Measurements from ENCODE around the gene SRSF4. TPM values are rescaled to one million over a fixed set of nuclear protein-coding genes. Genes with fewer than 3 reads are reported as not detected.

Gene SRSF4
- polyA plus RNA-seq, 1 of the 3 experiments (the other 2 are of a cell fraction): 62.6 TPM

DNA sequence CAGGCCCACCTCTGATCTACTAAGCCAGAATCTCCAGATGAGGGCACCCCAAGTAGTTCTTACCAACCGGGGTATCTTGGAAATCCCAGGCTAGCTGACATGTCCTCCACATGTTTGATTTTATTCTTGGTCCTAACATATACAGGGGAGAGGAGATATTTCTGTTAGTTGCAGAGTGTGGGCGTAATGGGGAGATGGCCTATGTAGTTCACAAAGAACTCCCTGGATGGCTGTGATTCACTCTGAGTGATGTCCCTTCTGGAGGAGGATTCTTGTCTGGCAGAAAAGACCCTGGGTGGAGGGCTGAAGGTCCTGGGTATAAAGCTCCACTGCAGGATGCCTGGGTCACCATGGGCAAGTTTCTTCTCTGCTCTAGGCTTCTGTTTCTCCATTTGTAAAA is 35.9 kb upstream of the SRSF4 start:
- Histone ChIP-seq H3K9me2 (no peaks in the 10 kb centered on the region), H3K4me2 (no peak overlapping the region), H3K4me3 (ENCODE audit: low read depth in 2 of 2, low read length in 1 of 2) (no peak overlapping the region), H4K20me1 (ENCODE audit: insufficient read depth) (no peaks in the 10 kb centered on the region), H3F3A (replicated peaks; ENCODE audit: insufficient read depth) (no peaks in the 10 kb centered on the region), H3K27ac (ENCODE audit: low read depth in 2 of 2, low read length in 1 of 2) (no peak overlapping the region), H3K9ac (no peak overlapping the region), H3K9me3 (no peaks in the 10 kb centered on the region), H2AFZ (ENCODE audit: low read depth) (no peak overlapping the region), H3K36me3 (replicated peaks in 1 of 2; ENCODE audit: control insufficient read depth in 1 of 2, insufficient read depth in 2 of 2, low read length in 1 of 2) (peaks cover 18 to 20% of the 10 kb centered on the region in 2 experiments), H3K27me3 (ENCODE audit: insufficient read depth) (no peaks in the 10 kb centered on the region), H3K4me1 (ENCODE audit: control insufficient read depth in 1 of 2, insufficient read depth in 2 of 2, low read depth in 1 of 2, low read length in 1 of 2) (no peaks in the 10 kb centered on the region), H3K79me2 (ENCODE audit: insufficient read depth) (no peaks in the 10 kb centered on the region)
- ChIA-PET CTCF (interaction anchor here (1.5 kb wide), 1 partner anchor 15 kb away, joined by 7 read pairs; no protein-coding TSS in a partner anchor), POLR2A (no interaction called here)
- no peak for DNase-seq
- TF ChIP-seq RCOR1 (IDR thresholded peaks at IDR 0.05; ENCODE audit: low read length): no peak
- TF ChIP-seq GABPA (IDR thresholded peaks at IDR 0.05; ENCODE audit: low read depth): no peak
- TF ChIP-seq NFIC (IDR thresholded peaks at IDR 0.05; ENCODE audit: borderline replicate concordance): no peak
- no peak for TF ChIP-seq YY1 (IDR thresholded peaks at IDR 0.05; ENCODE audit: low read depth)
- TF ChIP-seq, protein P1, sequence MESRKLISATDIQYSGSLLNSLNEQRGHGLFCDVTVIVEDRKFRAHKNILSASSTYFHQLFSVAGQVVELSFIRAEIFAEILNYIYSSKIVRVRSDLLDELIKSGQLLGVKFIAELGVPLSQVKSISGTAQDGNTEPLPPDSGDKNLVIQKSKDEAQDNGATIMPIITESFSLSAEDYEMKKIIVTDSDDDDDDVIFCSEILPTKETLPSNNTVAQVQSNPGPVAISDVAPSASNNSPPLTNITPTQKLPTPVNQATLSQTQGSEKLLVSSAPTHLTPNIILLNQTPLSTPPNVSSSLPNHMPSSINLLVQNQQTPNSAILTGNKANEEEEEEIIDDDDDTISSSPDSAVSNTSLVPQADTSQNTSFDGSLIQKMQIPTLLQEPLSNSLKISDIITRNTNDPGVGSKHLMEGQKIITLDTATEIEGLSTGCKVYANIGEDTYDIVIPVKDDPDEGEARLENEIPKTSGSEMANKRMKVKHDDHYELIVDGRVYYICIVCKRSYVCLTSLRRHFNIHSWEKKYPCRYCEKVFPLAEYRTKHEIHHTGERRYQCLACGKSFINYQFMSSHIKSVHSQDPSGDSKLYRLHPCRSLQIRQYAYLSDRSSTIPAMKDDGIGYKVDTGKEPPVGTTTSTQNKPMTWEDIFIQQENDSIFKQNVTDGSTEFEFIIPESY (IDR thresholded peaks at IDR 0.05; ENCODE audit: borderline replicate concordance, low read depth): no peak
- TF ChIP-seq, protein P2, sequence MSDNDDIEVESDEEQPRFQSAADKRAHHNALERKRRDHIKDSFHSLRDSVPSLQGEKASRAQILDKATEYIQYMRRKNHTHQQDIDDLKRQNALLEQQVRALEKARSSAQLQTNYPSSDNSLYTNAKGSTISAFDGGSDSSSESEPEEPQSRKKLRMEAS (IDR thresholded peaks at IDR 0.05; ENCODE audit: low read depth): no peak
- no peak for TF ChIP-seq TCF12 (IDR thresholded peaks at IDR 0.05)
- TF ChIP-seq RFX5 (IDR thresholded peaks at IDR 0.05; ENCODE audit: low read length): no peak
- no peak for TF ChIP-seq ELF1 (IDR thresholded peaks at IDR 0.05)
- TF ChIP-seq RXRA (IDR thresholded peaks at IDR 0.05; ENCODE audit: borderline replicate concordance, low read depth): no peak
- TF ChIP-seq MXI1 (IDR thresholded peaks at IDR 0.05; ENCODE audit: low read depth, low read length): no peak
- no peak for TF ChIP-seq GATA2 (CRISPR knock-in tag; IDR thresholded peaks at IDR 0.05)
- no peak for TF ChIP-seq EZH2phosphoT487 (IDR thresholded peaks at IDR 0.05; ENCODE audit: borderline replicate concordance, low read depth)
- TF ChIP-seq FOXM1 (IDR thresholded peaks at IDR 0.05; ENCODE audit: low read depth): no peak
- TF ChIP-seq SIN3A (IDR thresholded peaks at IDR 0.05; ENCODE audit: borderline replicate concordance, low read depth, low read length): no peak
- no peak for TF ChIP-seq USF2 (IDR thresholded peaks at IDR 0.05; ENCODE audit: borderline replicate concordance, low read depth, low read length)
- WGBS (ENCODE audit: low lambda C conversion rate): 94% methylated on average over 2 of the region's 2 CpGs

GRCh38 chr1:29213055-29213454 is 31.4 kb upstream of the SRSF4 start:
- no peak overlapping the region for H3K4me3 ChIP-seq (ENCODE audit: low read depth in 2 of 2, low read length in 1 of 2)
- H3K9me3 ChIP-seq: no peaks in the 10 kb centered on the region
- no peak for DNase-seq
- peaks cover 3% of the 10 kb centered on the region for H3F3A ChIP-seq (replicated peaks; ENCODE audit: insufficient read depth)
- no peaks in the 10 kb centered on the region for H4K20me1 ChIP-seq (ENCODE audit: insufficient read depth)
- no peaks in the 10 kb centered on the region for H3K27me3 ChIP-seq (ENCODE audit: insufficient read depth)
- H3K4me2 ChIP-seq: no peak overlapping the region
- TF ChIP-seq SIN3A (IDR thresholded peaks at IDR 0.05; ENCODE audit: borderline replicate concordance, low read depth, low read length): no peak
- H3K9me2 ChIP-seq: no peaks in the 10 kb centered on the region
- H2AFZ ChIP-seq (ENCODE audit: low read depth): no peak overlapping the region
- WGBS (ENCODE audit: low lambda C conversion rate): 83% methylated on average over 5 of the region's 5 CpGs
- peaks cover 0 to 8% of the 10 kb centered on the region in 2 experiments; a peak in 2 of 4 replicates for H3K4me1 ChIP-seq (ENCODE audit: control insufficient read depth in 1 of 2, insufficient read depth in 2 of 2, low read depth in 1 of 2, low read length in 1 of 2)
- H3K9ac ChIP-seq: no peak overlapping the region
- ChIA-PET POLR2A (no interaction called here), CTCF (interaction anchor here (1.3 kb wide), 1 partner anchor 15 kb away, joined by 4 read pairs; no protein-coding TSS in a partner anchor)
- no peaks in the 10 kb centered on the region for H3K79me2 ChIP-seq (ENCODE audit: insufficient read depth)
- H3K27ac ChIP-seq (ENCODE audit: low read depth in 2 of 2, low read length in 1 of 2): no peak overlapping the region
- peaks cover 23 to 30% of the 10 kb centered on the region in 2 experiments for H3K36me3 ChIP-seq (replicated peaks in 1 of 2; ENCODE audit: control insufficient read depth in 1 of 2, insufficient read depth in 2 of 2, low read length in 1 of 2)

All from SK-N-SH (cell line).